NCI-H2107 treated with DMSO at 0.1 percent for 48 hours (cell line): ENCODE results near the gene UNKL.
A peak's percentile ranks its signal among the peaks of the same experiment; 100 is the strongest.

Experiments used
- DNase-seq: peaks from one replicate; lab custom pipeline; 2025; ENCODE audit not compliant: unreplicated experiment; lab: John Stamatoyannopoulos, UW

The UNKL gene

GRCh38 chr16:1342526-1343427 is 71.7 kb downstream of the UNKL start:
- peak; percentile 99 for DNase-seq

GRCh38 chr16:1341495-1342420 is 72.7 kb downstream of the UNKL start:
- no peak for DNase-seq

GRCh38 chr16:1340730-1341494 is 73.6 kb downstream of the UNKL start:
- DNase-seq, result no peak

- DNase-seq, result peak; percentile 18
Measured at GRCh38 chr16:1338855-1339675, 75.4 kb downstream of the UNKL start.

GRCh38 chr16:1338119-1338730 is 76.3 kb downstream of the UNKL start:
- DNase-seq, result no peak

GRCh38 chr16:1337486-1337885 is 77.0 kb downstream of the UNKL start:
- no peak for DNase-seq

- DNase-seq, result no peak
Measured at GRCh38 chr16:1336619-1337018, 77.9 kb downstream of the UNKL start.

- DNase-seq, result no peak
Measured at GRCh38 chr16:1335996-1336395, 78.5 kb downstream of the UNKL start.

GRCh38 chr16:1335211-1335971 is 79.1 kb downstream of the UNKL start:
- no peak for DNase-seq

- no peak for DNase-seq
Measured at GRCh38 chr16:1334739-1335138, 79.8 kb downstream of the UNKL start.

GRCh38 chr16:1333854-1334700 is 80.4 kb downstream of the UNKL start:
- DNase-seq, result no peak

- no peak for DNase-seq
Measured at GRCh38 chr16:1333149-1333812, 81.2 kb downstream of the UNKL start, which contains the start of gene BAIAP3. Gene BAIAP3, plus strand, starts transcription at chr16:1333645. Its CDS starts 4,905 bp downstream, at chr16:1338550.

GRCh38 chr16:1332618-1333148 is 81.8 kb downstream of the UNKL start:
- no peak for DNase-seq

- DNase-seq, result peak; percentile 30
Measured at GRCh38 chr16:1331712-1332617, 82.5 kb downstream of the UNKL start.

GRCh38 chr16:1330931-1331711 is 83.4 kb downstream of the UNKL start:
- no peak for DNase-seq
